Hindlimb muscle (tissue), 1 donor: ENCODE data around the gene SMIM29. TPM values are rescaled to one million over a fixed set of nuclear protein-coding genes. Genes with fewer than 3 reads are reported as not detected.
A peak's percentile ranks its signal among the peaks of the same experiment; 100 is the strongest.

Experiments used
- DNase-seq: peaks from one replicate; pipeline ENCODE4 v3.0.0-alpha.2; 2013
- polyA plus RNA-seq: library from polyadenylated mRNA; unstranded; fragments of 120-200 nt; gene quantifications from one replicate; pipeline ENCODE4 v1.2.1, GENCODE V29; 2013; ENCODE audit not compliant: insufficient read length

SMIM29 gene
- polyA plus RNA-seq, 1 donor, result 10.3 TPM

DNA sequence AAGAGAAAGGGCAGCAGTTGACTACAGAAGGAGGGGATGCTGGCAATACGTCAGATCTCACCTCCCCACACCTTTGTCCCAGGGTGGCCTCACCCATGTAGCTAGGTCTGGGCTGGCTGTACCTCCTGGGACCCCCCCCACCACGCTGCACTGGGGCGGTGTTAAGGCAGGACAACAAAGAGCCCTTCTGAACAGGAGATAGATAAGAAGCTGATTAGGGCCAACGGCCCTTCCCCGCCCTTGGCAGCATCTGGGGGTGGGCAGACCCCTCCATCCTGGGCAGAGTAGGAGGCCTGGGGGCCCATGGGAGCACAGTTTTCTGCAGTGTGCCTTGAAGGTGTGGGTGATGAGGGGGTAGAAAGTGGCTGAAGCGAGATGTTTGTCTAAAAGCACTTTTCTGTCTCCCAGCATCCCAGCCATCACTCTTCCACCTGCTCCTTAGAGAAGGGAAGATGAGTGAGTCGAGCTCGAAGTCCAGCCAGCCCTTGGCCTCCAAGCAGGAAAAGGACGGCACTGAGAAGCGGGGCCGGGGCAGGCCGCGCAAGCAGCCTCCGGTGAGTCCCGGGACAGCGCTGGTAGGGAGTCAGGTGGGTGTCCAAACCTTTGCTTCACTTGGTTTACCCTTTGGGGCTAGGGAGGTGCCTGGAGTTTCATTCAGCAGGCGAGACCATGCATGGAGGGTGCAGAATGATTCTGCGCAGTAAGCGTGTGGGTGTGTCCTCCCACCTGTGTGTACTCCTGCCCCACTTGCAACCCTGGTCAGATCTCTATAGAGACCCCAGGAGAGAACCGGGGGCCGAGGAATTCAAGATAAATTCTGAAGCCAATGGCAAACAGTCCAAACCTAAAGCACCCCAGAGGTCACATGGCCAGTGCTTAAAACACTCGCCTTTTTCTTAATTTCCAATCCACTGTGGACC, 8.2 kb downstream of the SMIM29 start:
- DNase-seq, result no peak

GRCh38 chr6:34239893-34240292, 8.9 kb downstream of the SMIM29 start:
- DNase-seq, result no peak

GRCh38 chr6:34239500-34239825, 9.3 kb downstream of the SMIM29 start:
- no peak for DNase-seq

DNA sequence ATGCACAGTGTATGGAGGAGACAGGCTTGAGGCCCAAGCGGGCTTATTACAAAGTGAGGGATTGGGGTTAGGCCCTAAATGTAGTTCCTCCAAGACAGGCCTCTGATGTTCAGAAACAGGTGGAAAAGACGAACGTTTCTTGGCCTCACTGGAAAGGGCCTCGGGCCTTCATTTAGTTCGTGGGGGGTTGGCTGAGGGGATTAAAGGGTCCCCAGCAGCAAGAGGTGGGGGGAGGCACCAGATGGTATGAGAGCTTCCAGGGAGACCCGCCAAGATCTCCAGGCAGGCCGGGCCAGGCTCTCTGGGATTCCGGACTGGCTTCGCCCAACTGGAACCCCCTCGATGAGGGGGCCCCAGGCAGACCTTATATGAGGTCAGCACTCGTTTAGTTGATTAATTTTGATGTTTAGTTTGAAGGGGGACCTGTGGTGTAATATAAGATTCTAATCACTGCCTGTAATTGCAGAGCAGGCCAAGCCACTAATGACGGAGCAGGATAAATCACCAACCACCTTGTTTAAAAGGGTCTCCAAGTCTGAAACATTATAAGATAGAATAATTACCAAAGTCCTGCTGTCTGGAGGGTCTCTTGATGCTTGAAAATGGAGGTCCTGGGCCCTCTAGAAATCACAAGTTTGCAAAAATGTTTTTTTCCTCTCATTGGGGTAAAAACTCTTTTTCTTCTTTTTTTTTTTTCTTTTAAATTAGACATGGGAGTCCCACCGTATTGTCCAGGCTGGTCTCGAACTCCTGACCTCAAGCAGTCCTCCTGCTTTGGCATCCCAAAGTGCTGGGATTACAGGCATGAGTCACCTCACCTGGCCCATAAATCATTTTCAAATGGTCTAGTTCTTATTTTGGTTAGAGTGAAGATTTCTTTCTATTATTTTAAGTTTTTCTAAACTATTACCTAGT, 10.0 kb downstream of the SMIM29 start:
- DNase-seq, result no peak

- DNase-seq, result no peak
These were observed 10.9 kb downstream of the SMIM29 start for GRCh38 chr6:34237722-34238584.

- no peak for DNase-seq
These were observed 11.5 kb downstream of the SMIM29 start for GRCh38 chr6:34237316-34237721.

DNA sequence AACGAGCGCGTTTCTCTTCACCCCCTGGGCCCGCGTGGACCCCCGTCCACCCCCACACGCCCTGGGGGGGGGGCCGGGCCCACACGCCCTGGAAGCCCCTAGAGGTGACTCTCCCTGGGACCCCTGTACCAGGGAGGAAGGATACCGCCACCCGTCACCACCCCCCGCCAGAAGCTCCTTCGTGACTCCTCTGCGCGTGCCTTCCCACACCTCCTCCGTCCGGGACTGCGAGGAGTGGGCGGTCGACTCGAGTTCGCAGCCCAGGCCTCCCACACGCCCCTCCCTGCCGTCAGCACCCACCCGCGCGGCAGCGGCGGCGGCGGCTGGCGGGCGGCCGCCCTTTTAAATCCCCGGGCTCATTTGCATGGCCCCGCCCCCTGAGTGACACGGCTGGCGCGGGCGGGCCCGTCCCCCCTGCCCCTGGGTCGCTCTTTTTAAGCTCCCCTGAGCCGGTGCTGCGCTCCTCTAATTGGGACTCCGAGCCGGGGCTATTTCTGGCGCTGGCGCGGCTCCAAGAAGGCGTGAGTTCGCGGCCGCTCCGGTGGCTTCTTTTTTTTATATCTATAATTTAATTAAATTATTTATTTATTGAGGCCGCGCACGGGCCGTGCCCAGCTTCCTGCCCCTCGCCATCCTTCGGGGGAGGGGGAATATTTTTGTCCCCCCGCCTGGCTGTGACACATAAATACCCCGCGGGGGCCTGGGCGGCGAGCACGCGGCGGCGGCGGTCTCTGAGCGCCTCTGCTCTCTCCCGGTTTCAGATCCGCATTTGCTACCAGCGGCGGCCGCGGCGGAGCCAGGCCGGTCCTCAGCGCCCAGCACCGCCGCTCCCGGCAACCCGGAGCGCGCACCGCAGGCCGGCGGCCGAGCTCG, 12.1 kb downstream of the SMIM29 start, which contains the start of gene HMGA1:
Gene HMGA1 (plus strand): TSS at position 431 of the 873 bp plus-strand sequence. CDS start 3,908 bp downstream, outside the sequence.
- peak; percentile 76 for DNase-seq

GRCh38 chr6:34236131-34236442, 12.7 kb downstream of the SMIM29 start:
- DNase-seq, result no peak

- DNase-seq, result no peak
These were observed 13.3 kb downstream of the SMIM29 start for GRCh38 chr6:34235307-34236130.

DNA sequence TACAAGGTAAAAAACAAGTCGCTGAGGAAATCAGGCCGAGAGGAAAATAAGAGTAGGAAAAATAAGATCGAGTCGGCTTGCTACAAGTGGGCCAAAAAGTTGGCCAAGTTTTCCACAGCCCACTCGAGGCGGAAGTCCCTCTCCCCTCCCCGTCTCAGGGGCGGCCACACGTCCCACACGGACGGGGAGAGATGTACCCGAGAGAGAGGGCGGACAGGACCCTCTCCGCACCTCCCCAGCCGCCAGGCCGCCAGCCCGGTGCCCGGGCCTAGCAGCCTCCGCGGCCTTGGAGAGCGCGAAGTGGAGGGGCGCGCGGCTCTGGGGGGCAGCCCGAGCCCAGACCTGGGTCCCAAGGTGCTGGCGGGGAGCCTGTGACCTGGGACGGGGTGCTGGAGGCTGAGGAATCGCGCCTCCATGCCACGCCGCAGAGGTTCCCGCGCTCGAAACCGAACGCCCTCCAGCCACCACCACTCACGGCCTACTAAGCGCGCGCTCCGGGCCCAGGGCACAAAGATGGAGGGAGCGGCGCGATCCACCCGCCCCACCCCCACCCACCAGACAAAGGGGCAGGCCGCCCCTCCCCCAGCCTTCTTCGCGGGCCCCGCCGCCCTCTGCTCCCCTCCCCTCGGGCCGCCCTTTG, 14.0 kb downstream of the SMIM29 start:
- DNase-seq, result no peak

DNA sequence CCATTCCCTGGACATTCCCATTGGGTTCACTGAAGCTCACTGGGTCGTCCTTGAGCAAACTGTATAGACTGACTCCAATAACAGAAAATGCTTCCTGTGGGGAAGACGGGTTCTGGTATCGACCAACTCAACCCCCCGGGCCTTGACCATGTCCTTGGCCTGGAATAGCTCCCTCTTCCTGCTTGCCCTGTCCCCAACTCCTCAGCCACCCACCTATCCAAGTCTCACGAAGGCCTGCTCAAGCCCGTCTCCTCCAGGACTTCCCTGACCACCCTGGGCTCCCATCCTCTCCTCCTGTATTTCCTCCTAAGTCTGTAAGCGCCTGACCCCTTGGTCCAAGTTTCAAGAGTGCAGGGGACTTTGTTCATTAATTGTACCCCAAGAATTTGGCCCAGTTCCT, 14.9 kb downstream of the SMIM29 start:
- DNase-seq, result no peak

- DNase-seq, result no peak
These were observed 15.9 kb downstream of the SMIM29 start for GRCh38 chr6:34232901-34233300.

- DNase-seq, result no peak
These were observed 17.1 kb downstream of the SMIM29 start for GRCh38 chr6:34231566-34232336.

DNA sequence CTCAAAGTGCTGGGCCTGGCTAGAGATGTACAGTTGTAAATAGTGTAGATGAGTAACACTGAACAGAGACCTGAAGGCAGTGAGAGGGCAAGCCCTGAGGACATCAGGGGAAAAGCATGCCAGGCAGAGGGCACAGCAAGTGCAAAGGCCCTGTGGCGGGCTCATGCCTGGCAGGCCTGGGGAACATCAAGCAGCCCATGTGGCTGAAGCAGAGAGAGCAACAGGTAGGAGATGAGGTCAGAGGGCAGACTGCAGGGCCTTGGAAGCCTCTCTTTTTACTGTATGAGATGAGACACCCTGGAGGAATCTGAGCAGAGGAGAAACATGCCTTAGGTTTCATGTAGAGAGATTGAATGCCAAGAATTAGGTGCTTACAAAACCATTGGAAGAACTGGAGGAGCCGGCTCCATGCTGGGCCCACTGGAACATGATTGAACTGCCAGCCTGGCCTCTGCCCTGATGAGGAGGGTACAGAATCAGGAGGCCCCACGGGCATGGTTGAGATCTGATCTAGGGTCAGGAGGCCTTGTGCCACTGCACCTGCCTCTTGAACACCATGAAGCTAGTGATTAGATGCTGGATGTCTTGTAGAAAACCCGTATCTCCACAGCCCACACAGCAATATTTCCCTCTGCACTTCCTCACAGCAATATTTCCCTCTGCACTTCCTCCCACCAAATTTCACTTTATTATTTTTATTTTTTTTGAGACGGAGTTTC, 18.0 kb downstream of the SMIM29 start:
- DNase-seq, result no peak

- no peak for DNase-seq
These were observed 18.9 kb downstream of the SMIM29 start for GRCh38 chr6:34229877-34230276.

- no peak for DNase-seq
These were observed 20.9 kb downstream of the SMIM29 start for GRCh38 chr6:34227761-34228421.

- no peak for DNase-seq
These were observed 21.8 kb downstream of the SMIM29 start for GRCh38 chr6:34226731-34227586.
